Gastrocnemius medialis (tissue), 4 donors: ENCODE measurements around the gene CCRL2.

Experiments
- CTCF ChIP-seq, 5 experiments: fragments of 450-650 bp in 3 of 5; fragments of 200-600 bp in 2 of 5; sonication (generic) in 2 of 5; IDR thresholded peaks in 4 of 5; conservative IDR thresholded peaks in 1 of 5; 1 replicate in 4 of 5; 2 replicates in 1 of 5; pipeline ENCODE4 v1.5.1; 2016 to 2019; ENCODE audit warnings: antibody characterized with exemption in 5 of 5, mild to moderate bottlenecking in 3 of 5, moderate library complexity in 3 of 5
- POLR2A ChIP-seq, 2 donors: fragments of 450-650 bp; IDR thresholded peaks; one replicate each; pipeline ENCODE4 v1.6.1; 2017; ENCODE audit warnings: antibody characterized with exemption in 2 of 2, mild to moderate bottlenecking in 2 of 2, moderate library complexity in 2 of 2

- no peak for TF ChIP-seq CTCF (IDR thresholded peaks at IDR 0.05 in 4 of 5, conservative IDR thresholded peaks at IDR 0.05 in 1 of 5)
- no peak for TF ChIP-seq POLR2A (IDR thresholded peaks at IDR 0.05)
These were observed 6.9 kb upstream of the CCRL2 start for GRCh38 chr3:46400000-46400734.
